Heart left ventricle (tissue), 16 donors: ENCODE measurements around the gene NKTR. TPM values are rescaled to one million over a fixed set of nuclear protein-coding genes. Genes with fewer than 3 reads are reported as not detected.
A peak's percentile ranks its signal among the peaks of the same experiment; 100 is the strongest.

Source experiments
- ATAC-seq, 4 donors: fragments of 200-7000 bp; cut with Tn5 transposase; one replicate each; pipeline ENCODE4 v1.9.1; 2020 to 2022; ENCODE audit warnings: moderate library complexity in 4 of 4, mild to moderate bottlenecking in 3 of 4, moderate number of reproducible peaks in 1 of 4
- DNase-seq, 5 donors: peaks; one replicate each; pipeline ENCODE4 v3.0.0-alpha.2; 2020
- H3K27ac ChIP-seq, 12 donors: fragments of 200-600 bp; sonication (generic) in 4 of 12; one replicate each; pipeline versions ENCODE4 v1.5.0 to v1.8.0; 2016 to 2022; ENCODE audit warnings: mild to moderate bottlenecking in 2 of 12
- H3K27me3 ChIP-seq, 9 donors: fragments of 200-600 bp; sonication (generic) in 2 of 9; one replicate each; pipeline versions ENCODE4 v1.5.1 to v1.8.0; 2016 to 2022; ENCODE audit warnings: mild to moderate bottlenecking in 3 of 9
- H3K36me3 ChIP-seq, 9 donors: fragments of 200-600 bp; sonication (generic) in 2 of 9; one replicate each; pipeline versions ENCODE4 v1.5.0 to v1.8.0; 2018 to 2022; ENCODE audit warnings: mild to moderate bottlenecking in 2 of 9
- H3K4me1 ChIP-seq, 12 donors: fragments of 200-600 bp; sonication (generic) in 4 of 12; one replicate each; pipeline versions ENCODE4 v1.5.0 to v1.8.0; 2016 to 2022; ENCODE audit warnings: mild to moderate bottlenecking in 3 of 12
- H3K4me3 ChIP-seq, 12 donors: fragments of 200-600 bp; sonication (generic) in 4 of 12; one replicate each; pipeline versions ENCODE4 v1.5.0 to v1.8.0; 2017 to 2022; ENCODE audit warnings: mild to moderate bottlenecking in 9 of 12, moderate library complexity in 4 of 12
- H3K9me3 ChIP-seq, 12 donors: fragments of 200-600 bp; sonication (generic) in 4 of 12; one replicate each; pipeline versions ENCODE4 v1.5.0 to v1.8.0; 2016 to 2022; ENCODE audit warnings: mild to moderate bottlenecking in 1 of 12
- CTCF ChIP-seq, 12 donors: fragments of 200-600 bp; sonication (generic) in 4 of 12; IDR thresholded peaks; one replicate each; pipeline versions ENCODE4 v1.5.0 to v1.8.0; 2018 to 2022; ENCODE audit warnings: antibody characterized with exemption in 12 of 12, mild to moderate bottlenecking in 5 of 12
- POLR2A ChIP-seq, 2 donors: fragments of 450-650 bp; IDR thresholded peaks; one replicate each; pipeline ENCODE4 v1.6.1; 2017; ENCODE audit warnings: antibody characterized with exemption in 2 of 2, mild to moderate bottlenecking in 2 of 2, moderate library complexity in 2 of 2
- WGBS, 4 donors: extraction: QIAGEN DNeasy Blood & Tissue Kit in 2 of 4; methylation state at CpG; one replicate each; pipeline versions ENCODE4 v1.1.5 to v1.1.7; 2013 to 2018; 5-methylcytosine and 5-hydroxymethylcytosine counted together
- intact Hi-C, 10 donors: fragments of 100-400 bp; cut with DNase I; formaldehyde crosslinking; loops; one replicate each; pipeline versions ENCODE4 v1.11.1 to v1.14.2; 2022
- polyA plus RNA-seq, 2 donors: library from polyadenylated mRNA; stranded (reverse); fragments of 200-250 nt; gene quantifications; one replicate each; pipeline ENCODE4 v1.2.3, GENCODE V29; 2013
- total RNA-seq, 9 donors: library from RNA; depleted of rRNA in 2 of 9; stranded (reverse); fragments of >200 nt in 2 of 9; fragmentation: NEBNext Ultra II Directional in 3 of 9; extraction: Animal tissue kit (Norgen Biotek cat#: 25700) in 3 of 9; gene quantifications; one replicate each; pipeline versions ENCODE4 v1.1.0 to v1.2.4, GENCODE V29; 2016 to 2023
- donor health status: ischemic (EF 13 %, LVEDD 7.1; RV severe dilation, severe dysfunction).
- donor health status: healthy with polysubstance abuse.
- donor health status: DM: no; HTN: yes; CAD: no.
- donor health status: DM: no; HTN: no; CAD: no.
- donor health status: ischemic (EF 25% LVEDD 6.9; RV normal size, moderate dysfunction).
- donor health status: ischemic (EF 25% LVEDD 5.7; RV mildly dilated, moderate dysfunction).
- donor health status: healthy.
- donor health status: DM: yes; HTN: yes; CAD: no.
- donor health status: ischemic (EF 35%, LVEDD 5.7; RV mildly dilated, moderate dysfunction).
- donor health status: nonischemic (EF 11% LVEDD 7.7; RV severe dilation, severe dysfunction).
- donor health status: DM: yes; HTN: yes; CAD: no.
- donor health status: PGD.
- donor health status: ischemic (EF 29% LVEDD 5.4; RV normal size, mild dysfunction).
- donor health status: nonischemic (EF 23%, LVEDD 6.1; RV moderate dilation, normal function).

NKTR gene
- total and polyA plus RNA-seq, 11 donors: 10.7 to 40.6 (median 20.9) TPM

- H3K27me3 ChIP-seq: no peaks in the 10 kb centered on the region
- intact Hi-C loops: loop anchor here in 2 of 10 donors (5.0 kb wide), 2 partner anchors 80 to 85 kb away; no protein-coding TSS in a partner anchor
- DNase-seq (no peak), ATAC-seq (no peak)
- WGBS, 4 donors: 75 to 86% (median 82%) methylated on average over 6 to 7 of the region's 7 CpGs
- peaks cover 0 to 22% (median 13%) of the 10 kb centered on the region in 9 donors for H3K36me3 ChIP-seq
- peak overlapping the region in 1 of 12 donors; percentile 98 for H3K27ac ChIP-seq
- no peak for TF ChIP-seq CTCF (IDR thresholded peaks at IDR 0.05)
- TF ChIP-seq POLR2A (IDR thresholded peaks at IDR 0.05): no peak
- peaks cover 0 to 66% (median 35%) of the 10 kb centered on the region in 12 donors for H3K4me1 ChIP-seq
- H3K4me3 ChIP-seq: no peak overlapping the region
- H3K9me3 ChIP-seq: no peaks in the 10 kb centered on the region
These were observed 61.7 kb downstream of the NKTR start for GRCh38 chr3:42662037-42662812.

GRCh38 chr3:42662813-42663535 is 62.5 kb downstream of the NKTR start:
- no peaks in the 10 kb centered on the region for H3K9me3 ChIP-seq
- H3K27ac ChIP-seq: peak overlapping the region in 1 of 12 donors; percentile 98
- TF ChIP-seq CTCF (IDR thresholded peaks at IDR 0.05): no peak
- no peak for TF ChIP-seq POLR2A (IDR thresholded peaks at IDR 0.05)
- H3K4me3 ChIP-seq: no peak overlapping the region
- WGBS, 4 donors: 84 to 91% (median 88%) methylated on average over 10 to 12 of the region's 12 CpGs
- H3K36me3 ChIP-seq: peaks cover 0 to 22% (median 13%) of the 10 kb centered on the region in 9 donors
- intact Hi-C loops: loop anchor here in 2 of 10 donors (5.0 kb wide), 2 partner anchors 79 to 84 kb away; no protein-coding TSS in a partner anchor
- H3K4me1 ChIP-seq: peaks cover 0 to 68% (median 41%) of the 10 kb centered on the region in 12 donors
- ATAC-seq: no peak
- H3K27me3 ChIP-seq: no peaks in the 10 kb centered on the region
- DNase-seq: no peak

- Histone ChIP-seq H3K4me3 (no peak overlapping the region), H3K27me3 (no peaks in the 10 kb centered on the region), H3K4me1 (peaks cover 0 to 67% (median 42%) of the 10 kb centered on the region in 12 donors), H3K9me3 (no peaks in the 10 kb centered on the region), H3K27ac (peak overlapping the region in 2 of 12 donors; percentile 17 to 81), H3K36me3 (peaks cover 0 to 14% (median 5%) of the 10 kb centered on the region in 9 donors)
- TF ChIP-seq CTCF (IDR thresholded peaks at IDR 0.05) (no peak), POLR2A (IDR thresholded peaks at IDR 0.05) (no peak)
- no peak for ATAC-seq
- peak in 2 of 5 donors; percentile 11 to 20 for DNase-seq
- intact Hi-C loops: loop anchor here in 2 of 10 donors (5.0 kb wide), 2 partner anchors 78 to 83 kb away; no protein-coding TSS in a partner anchor
- 88 to 95% (median 92%) methylated on average over 16 to 38 of the region's 38 CpGs for WGBS, 4 donors
These were observed 63.3 kb downstream of the NKTR start for GRCh38 chr3:42663581-42664437.
